Activated CD4-positive, alpha-beta T cell treated with anti-CD3 and anti-CD28 coated beads, Interleukin-2, amount 10 ng/mL, durations not matched to agents 7 days and 5 days (primary cell): ENCODE results near the gene FARP1. TPM values are rescaled to one million over a fixed set of nuclear protein-coding genes. Genes with fewer than 3 reads are reported as not detected.

Experiments used
- CTCF ChIA-PET: fragments of 350-600 bp; sonication (Branson Sonifier 250); formaldehyde crosslinking; loops from one replicate; lab custom pipeline; 2021; ENCODE audit warnings: antibody characterized with exemption; lab: Charles Lee
- POLR2A ChIA-PET: fragments of 350-600 bp; sonication (Branson Sonifier 250); formaldehyde crosslinking; loops from one replicate; lab custom pipeline; 2021; ENCODE audit warnings: antibody characterized with exemption; lab: Charles Lee
- DNase-seq: peaks from one replicate; pipeline ENCODE4 v3.0.0-alpha.2; 2020
- H3K27ac Mint-ChIP-seq: one replicate; pipeline ENCODE4 v1.8.0; 2021; ENCODE audit warnings: mild to moderate bottlenecking, moderate library complexity, mixed read lengths
- H3K27me3 Mint-ChIP-seq: one replicate; pipeline ENCODE4 v1.8.0; 2021; ENCODE audit warnings: mixed read lengths
- H3K36me3 Mint-ChIP-seq: one replicate; pipeline ENCODE4 v1.8.0; 2021; ENCODE audit warnings: low read depth, mixed read lengths
- H3K4me1 Mint-ChIP-seq: one replicate; pipeline ENCODE4 v1.8.0; 2021; ENCODE audit warnings: mixed read lengths
- H3K4me3 Mint-ChIP-seq: one replicate; pipeline ENCODE4 v1.8.0; 2021; ENCODE audit warnings: mild to moderate bottlenecking, moderate library complexity, mixed read lengths
- H3K9me3 Mint-ChIP-seq: one replicate; pipeline ENCODE4 v1.8.0; 2021; ENCODE audit warnings: mixed read lengths
- total RNA-seq, 2 experiments: library from RNA; stranded (reverse); gene quantifications; one replicate each; pipeline ENCODE4 v1.2.3, GENCODE V29; 2021

The FARP1 gene
- 1 to 10 TPM in 1 of 2 experiments, under 1 TPM in 1; 0.67 to 1.0 TPM for total RNA-seq

GRCh38 chr13:98142380-98143156, at the start of gene FARP1:
TSS of gene FARP1 (plus strand) at chr13:98143094. CDS start at chr13:98213243, 70,149 bp downstream.
- H3K4me1 Mint-ChIP-seq = peaks cover 8% of the 10 kb centered on the region
- H3K9me3 Mint-ChIP-seq = no peaks in the 10 kb centered on the region
- H3K36me3 Mint-ChIP-seq = no peaks in the 10 kb centered on the region
- ChIA-PET POLR2A (no interaction called here), CTCF (no interaction called here)
- H3K27ac Mint-ChIP-seq = peak within 1 kb of the TSS; percentile 13
- peaks cover 64% of the 10 kb centered on the region for H3K27me3 Mint-ChIP-seq
- peak; percentile 42 for DNase-seq
- peak within 1 kb of the TSS; percentile 71 for H3K4me3 Mint-ChIP-seq

GRCh38 chr13:98094678-98095266, 48.1 kb upstream of the FARP1 start:
- no peak for DNase-seq
- Mint-ChIP-seq H3K36me3 (no peaks in the 10 kb centered on the region), H3K4me1 (no peaks in the 10 kb centered on the region), H3K27me3 (peaks cover 2% of the 10 kb centered on the region), H3K9me3 (peaks cover 2% of the 10 kb centered on the region), H3K27ac (no peak overlapping the region), H3K4me3 (no peak overlapping the region)
- ChIA-PET POLR2A (no interaction called here), CTCF (no interaction called here)

GRCh38 chr13:98096059-98096458, 46.8 kb upstream of the FARP1 start:
- CTCF ChIA-PET = no interaction called here
- no peaks in the 10 kb centered on the region for H3K36me3 Mint-ChIP-seq
- H3K4me1 Mint-ChIP-seq = no peaks in the 10 kb centered on the region
- H3K27ac Mint-ChIP-seq = no peak overlapping the region
- DNase-seq = no peak
- H3K4me3 Mint-ChIP-seq = no peak overlapping the region
- peaks cover 2% of the 10 kb centered on the region for H3K27me3 Mint-ChIP-seq
- POLR2A ChIA-PET = no interaction called here
- peaks cover 2% of the 10 kb centered on the region for H3K9me3 Mint-ChIP-seq

- H3K9me3 Mint-ChIP-seq = peaks cover 2% of the 10 kb centered on the region
- DNase-seq = no peak
- no peak overlapping the region for H3K27ac Mint-ChIP-seq
- H3K4me3 Mint-ChIP-seq = no peak overlapping the region
- H3K27me3 Mint-ChIP-seq = peaks cover 2% of the 10 kb centered on the region
- H3K36me3 Mint-ChIP-seq = no peaks in the 10 kb centered on the region
- H3K4me1 Mint-ChIP-seq = no peaks in the 10 kb centered on the region
- POLR2A ChIA-PET = no interaction called here
- CTCF ChIA-PET = no interaction called here
These were observed 45.1 kb upstream of the FARP1 start for GRCh38 chr13:98097749-98098148.

GRCh38 chr13:98098516-98098915, 44.4 kb upstream of the FARP1 start:
- ChIA-PET CTCF (no interaction called here), POLR2A (no interaction called here)
- no peaks in the 10 kb centered on the region for H3K9me3 Mint-ChIP-seq
- H3K36me3 Mint-ChIP-seq = no peaks in the 10 kb centered on the region
- no peak overlapping the region for H3K4me3 Mint-ChIP-seq
- H3K27me3 Mint-ChIP-seq = no peaks in the 10 kb centered on the region
- no peak for DNase-seq
- no peak overlapping the region for H3K27ac Mint-ChIP-seq
- no peaks in the 10 kb centered on the region for H3K4me1 Mint-ChIP-seq

GRCh38 chr13:98099627-98100026, 43.3 kb upstream of the FARP1 start:
- no peak for DNase-seq
- H3K4me3 Mint-ChIP-seq = no peak overlapping the region
- no peaks in the 10 kb centered on the region for H3K4me1 Mint-ChIP-seq
- no peaks in the 10 kb centered on the region for H3K9me3 Mint-ChIP-seq
- CTCF ChIA-PET = no interaction called here
- POLR2A ChIA-PET = no interaction called here
- H3K27ac Mint-ChIP-seq = no peak overlapping the region
- no peaks in the 10 kb centered on the region for H3K27me3 Mint-ChIP-seq
- H3K36me3 Mint-ChIP-seq = no peaks in the 10 kb centered on the region

GRCh38 chr13:98100481-98100880, 42.4 kb upstream of the FARP1 start:
- Mint-ChIP-seq H3K36me3 (no peaks in the 10 kb centered on the region), H3K27ac (no peak overlapping the region), H3K4me1 (no peaks in the 10 kb centered on the region), H3K27me3 (no peaks in the 10 kb centered on the region), H3K9me3 (no peaks in the 10 kb centered on the region), H3K4me3 (no peak overlapping the region)
- DNase-seq = no peak
- POLR2A ChIA-PET = no interaction called here
- CTCF ChIA-PET = interaction anchor here (0.6 kb wide), 1 partner anchor 264 kb away, joined by 4 read pairs; no protein-coding TSS in a partner anchor

GRCh38 chr13:98103531-98103930, 39.4 kb upstream of the FARP1 start:
- Mint-ChIP-seq H3K4me3 (no peak overlapping the region), H3K4me1 (no peaks in the 10 kb centered on the region), H3K27ac (no peak overlapping the region), H3K36me3 (no peaks in the 10 kb centered on the region), H3K9me3 (no peaks in the 10 kb centered on the region), H3K27me3 (no peaks in the 10 kb centered on the region)
- no peak for DNase-seq
- ChIA-PET POLR2A (no interaction called here), CTCF (interaction anchor here (1.2 kb wide), 1 partner anchor 25 kb away, joined by 3 read pairs; no protein-coding TSS in a partner anchor)

- DNase-seq = no peak
- Mint-ChIP-seq H3K9me3 (no peaks in the 10 kb centered on the region), H3K27me3 (no peaks in the 10 kb centered on the region), H3K27ac (no peak overlapping the region), H3K4me1 (no peaks in the 10 kb centered on the region), H3K4me3 (no peak overlapping the region), H3K36me3 (no peaks in the 10 kb centered on the region)
- ChIA-PET CTCF (interaction anchor here (1.2 kb wide), 1 partner anchor 25 kb away, joined by 3 read pairs; no protein-coding TSS in a partner anchor), POLR2A (no interaction called here)
These were observed 38.7 kb upstream of the FARP1 start for GRCh38 chr13:98103942-98104880.

- Mint-ChIP-seq H3K27ac (peak overlapping the region; percentile 50), H3K9me3 (no peaks in the 10 kb centered on the region)
These were observed 37.0 kb upstream of the FARP1 start for GRCh38 chr13:98105929-98106336.

GRCh38 chr13:98108341-98108740, 34.6 kb upstream of the FARP1 start:
- ChIA-PET CTCF (no interaction called here), POLR2A (no interaction called here)
- no peaks in the 10 kb centered on the region for H3K4me1 Mint-ChIP-seq
- no peaks in the 10 kb centered on the region for H3K27me3 Mint-ChIP-seq
- no peak overlapping the region for H3K4me3 Mint-ChIP-seq
- DNase-seq = no peak
- no peaks in the 10 kb centered on the region for H3K9me3 Mint-ChIP-seq
- no peak overlapping the region for H3K27ac Mint-ChIP-seq
- H3K36me3 Mint-ChIP-seq = no peaks in the 10 kb centered on the region

More at GRCh38 chr13:98105929-98106336, 37.0 kb upstream of the FARP1 start:
- CTCF ChIA-PET = no interaction called here
- H3K4me1 Mint-ChIP-seq = no peaks in the 10 kb centered on the region
- H3K36me3 Mint-ChIP-seq = no peaks in the 10 kb centered on the region
- DNase-seq = no peak
- POLR2A ChIA-PET = no interaction called here
- no peak overlapping the region for H3K4me3 Mint-ChIP-seq
- H3K27me3 Mint-ChIP-seq = no peaks in the 10 kb centered on the region

- H3K9me3 Mint-ChIP-seq = no peaks in the 10 kb centered on the region
- H3K4me1 Mint-ChIP-seq = no peaks in the 10 kb centered on the region
- H3K27ac Mint-ChIP-seq = no peak overlapping the region
- ChIA-PET CTCF (interaction anchor here (0.8 kb wide), 1 partner anchor 225 kb away, joined by 3 read pairs; no protein-coding TSS in a partner anchor), POLR2A (no interaction called here)
- H3K4me3 Mint-ChIP-seq = no peak overlapping the region
- no peak for DNase-seq
- H3K27me3 Mint-ChIP-seq = no peaks in the 10 kb centered on the region
- no peaks in the 10 kb centered on the region for H3K36me3 Mint-ChIP-seq
These were observed 33.6 kb upstream of the FARP1 start for GRCh38 chr13:98109226-98109853.
